K562 (cell line): ENCODE measurements around the gene PLP2. TPM values are rescaled to one million over a fixed set of nuclear protein-coding genes. Genes with fewer than 3 reads are reported as not detected.

ENCODE experiments used
- NFE2 ChIP-seq: IDR thresholded peaks from 2 replicates; pipeline ENCODE4 v1.6.1; 2014; ENCODE audit warnings: antibody characterized with exemption, low read depth
- PTBP1 ChIP-seq: fragments of 200-400 bp; formaldehyde crosslinking; IDR thresholded peaks from 2 replicates; pipeline ENCODE4 v1.6.1; 2017; ENCODE audit warnings: low read depth, low read length
- UBTF ChIP-seq, 2 experiments: IDR thresholded peaks; 2 replicates each; pipeline ENCODE4 v1.6.1; 2012; ENCODE audit warnings: improper control_type of control experiment in 2 of 2, low read depth in 2 of 2, low read length in 2 of 2, borderline replicate concordance in 1 of 2
- ZBTB26 ChIP-seq: fragments of 450-650 bp; formaldehyde crosslinking; IDR thresholded peaks from 2 replicates; pipeline ENCODE4 v1.4.0; 2022; ENCODE audit warnings: missing genetic modification characterization
- ZBTB40 ChIP-seq, 2 experiments: fragments of 450-650 bp in 1 of 2; sonication (generic) in 1 of 2; formaldehyde crosslinking in 1 of 2; IDR thresholded peaks; 2 replicates each; pipeline versions ENCODE4 v1.7.1 to v1.9.0; 2016 to 2022; ENCODE audit warnings: inconsistent platforms in 1 of 2, mild to moderate bottlenecking in 1 of 2, missing genetic modification reagents in 1 of 2
- ZFP30 ChIP-seq: fragments of 250-450 bp; sonication (Bioruptor Pico); IDR thresholded peaks from 2 replicates; pipeline ENCODE4 v1.8.0; 2022; ENCODE audit warnings: moderate library complexity, mild to moderate bottlenecking, inconsistent platforms, borderline replicate concordance
- ZFX ChIP-seq: sonication (generic); formaldehyde crosslinking; IDR thresholded peaks from 2 replicates; pipeline ENCODE4 v1.8.0; 2022; ENCODE audit warnings: mild to moderate bottlenecking, missing genetic modification reagents, moderate library complexity
- ZNF133 ChIP-seq: fragments of 250-450 bp; sonication (Bioruptor Pico); IDR thresholded peaks from 2 replicates; pipeline ENCODE4 v1.4.0; 2020; ENCODE audit warnings: mild to moderate bottlenecking
- ZNF699 ChIP-seq: fragments of 250-450 bp; sonication (Bioruptor Pico); IDR thresholded peaks from 2 replicates; pipeline ENCODE4 v1.8.0; 2021; ENCODE audit warnings: mild to moderate bottlenecking, moderate library complexity; ENCODE audit not compliant: insufficient replicate concordance
- polyA plus RNA-seq, 8 experiments: library from polyadenylated mRNA; depleted of rRNA in 4 of 8; stranded (reverse) in 5 of 8; unstranded in 3 of 8; fragments of >200 nt; fragmentation: Nextera tagmentation in 2 of 8; fragmentation: Illumina TruSeq in 1 of 8; extraction: Ambion mirVana in 2 of 8; extraction: Trizol in 1 of 8; gene quantifications; 2 replicates each; pipeline versions ENCODE4 v1.2.1 to v1.2.3, GENCODE V29; 2011 to 2014; ENCODE audit warnings: inconsistent platforms in 1 of 8, missing spikeins in 1 of 8
- total RNA-seq, 7 experiments: library from RNA; depleted of rRNA in 6 of 7; stranded (reverse); fragments of >200 nt in 6 of 7; fragmentation: Illumina TruSeq in 2 of 7; extraction: Trizol in 2 of 7; gene quantifications; 2 replicates each; pipeline versions ENCODE4 v1.2.1 to v1.2.3, GENCODE V29; 2011 to 2021; ENCODE audit warnings: low replicate concordance in 1 of 7
- TF ChIP-seq, protein P1 (sequence below): fragments of 450-650 bp; IDR thresholded peaks from 2 replicates; pipeline ENCODE4 v1.6.1; 2017; ENCODE audit warnings: mild to moderate bottlenecking, moderate library complexity
- TF ChIP-seq, protein P2 (sequence below): fragments of 450-650 bp; IDR thresholded peaks from 2 replicates; pipeline ENCODE4 v1.6.1; 2016; ENCODE audit warnings: low read depth, mild to moderate bottlenecking, moderate library complexity

Gene PLP2
- total and polyA plus RNA-seq, 9 of the 15 experiments (the other 6 are each of a cell fraction or from before 2014, with no cell fraction given): 34.7 to 236 (median 112) TPM

GRCh38 chrX:49171752-49172279 is at the start of gene PLP2 (continued):
- TF ChIP-seq ZBTB40 (IDR thresholded peaks at IDR 0.05): no peak
- TF ChIP-seq ZBTB40 (CRISPR knock-in tag; IDR thresholded peaks at IDR 0.05): no peak
- TF ChIP-seq, protein P1, sequence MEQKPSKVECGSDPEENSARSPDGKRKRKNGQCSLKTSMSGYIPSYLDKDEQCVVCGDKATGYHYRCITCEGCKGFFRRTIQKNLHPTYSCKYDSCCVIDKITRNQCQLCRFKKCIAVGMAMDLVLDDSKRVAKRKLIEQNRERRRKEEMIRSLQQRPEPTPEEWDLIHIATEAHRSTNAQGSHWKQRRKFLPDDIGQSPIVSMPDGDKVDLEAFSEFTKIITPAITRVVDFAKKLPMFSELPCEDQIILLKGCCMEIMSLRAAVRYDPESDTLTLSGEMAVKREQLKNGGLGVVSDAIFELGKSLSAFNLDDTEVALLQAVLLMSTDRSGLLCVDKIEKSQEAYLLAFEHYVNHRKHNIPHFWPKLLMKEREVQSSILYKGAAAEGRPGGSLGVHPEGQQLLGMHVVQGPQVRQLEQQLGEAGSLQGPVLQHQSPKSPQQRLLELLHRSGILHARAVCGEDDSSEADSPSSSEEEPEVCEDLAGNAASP: no peak
- TF ChIP-seq ZNF133 (CRISPR knock-in tag): no peak
- TF ChIP-seq, protein P2, sequence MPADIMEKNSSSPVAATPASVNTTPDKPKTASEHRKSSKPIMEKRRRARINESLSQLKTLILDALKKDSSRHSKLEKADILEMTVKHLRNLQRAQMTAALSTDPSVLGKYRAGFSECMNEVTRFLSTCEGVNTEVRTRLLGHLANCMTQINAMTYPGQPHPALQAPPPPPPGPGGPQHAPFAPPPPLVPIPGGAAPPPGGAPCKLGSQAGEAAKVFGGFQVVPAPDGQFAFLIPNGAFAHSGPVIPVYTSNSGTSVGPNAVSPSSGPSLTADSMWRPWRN: no peak
- TF ChIP-seq ZFX: no peak
- TF ChIP-seq PTBP1: no peak
- no peak for TF ChIP-seq ZNF699
- TF ChIP-seq NFE2: no peak
- TF ChIP-seq ZBTB26 (CRISPR knock-in tag): no peak
- no peak for TF ChIP-seq ZFP30 (CRISPR knock-in tag)
- no peak for TF ChIP-seq UBTF (IDR thresholded peaks at IDR 0.05; ENCODE audit: borderline replicate concordance in 1 of 2, low read depth in 2 of 2, low read length in 2 of 2)
